Measurements from ENCODE around the gene PEX26.

Gene PEX26

GRCh38 chr22:18077087-18077638 is 627 bp upstream of the PEX26 start:
- H3K4me3 ChIP-seq (ENCODE audit: low read depth in 1 of 2, low read length in 2 of 2): peak overlapping the region; percentile 56 to 69
- no peak for ATAC-seq (ENCODE audit: insufficient read depth, low read depth)
- peak overlapping the region; percentile 75 for H2AFZ ChIP-seq (ENCODE audit: low read depth, low read length)
- H3K27me3 ChIP-seq (ENCODE audit: insufficient read depth, low read length, poor library complexity): no peaks in the 10 kb centered on the region
- peaks cover 3% of the 10 kb centered on the region; the same call in 1 of the 2 replicates for H4K20me1 ChIP-seq (ENCODE audit: insufficient read depth, low read length)
- peaks cover 29% of the 10 kb centered on the region for H3K36me3 ChIP-seq (ENCODE audit: insufficient read depth, low read length)
- peak overlapping the region; percentile 74 for H3K9ac ChIP-seq (ENCODE audit: low read depth, low read length)
- H3K9me3 ChIP-seq (ENCODE audit: insufficient read depth, low read length, severe bottlenecking): no peaks in the 10 kb centered on the region
- no peak for TF ChIP-seq EZH2 (IDR thresholded peaks at IDR 0.05; ENCODE audit: borderline replicate concordance, low read depth, low read length, severe bottlenecking)
- no peak for TF ChIP-seq CTCF (IDR thresholded peaks at IDR 0.05; ENCODE audit: borderline replicate concordance, extremely low read depth, low read length, poor library complexity, severe bottlenecking)
- DNase-seq: no peak
- peak overlapping the region; percentile 81 for H3K4me2 ChIP-seq (ENCODE audit: insufficient read depth, low read length)
- peaks cover 52% of the 10 kb centered on the region for H3K79me2 ChIP-seq (ENCODE audit: insufficient read depth, low read length)
- H3K4me1 ChIP-seq (ENCODE audit: insufficient read depth, low read length): peaks cover 36% of the 10 kb centered on the region
- peak overlapping the region; percentile 82 for H3K27ac ChIP-seq (ENCODE audit: low read length)

GRCh38 chr22:18078329-18079041 is 695 bp downstream of the PEX26 start:
- Histone ChIP-seq H3K36me3 (ENCODE audit: insufficient read depth, low read length) (peaks cover 41% of the 10 kb centered on the region), H3K79me2 (ENCODE audit: insufficient read depth, low read length) (peaks cover 63% of the 10 kb centered on the region), H4K20me1 (ENCODE audit: insufficient read depth, low read length) (peaks cover 9% of the 10 kb centered on the region; the same call in 1 of the 2 replicates), H3K4me1 (ENCODE audit: insufficient read depth, low read length) (peaks cover 36% of the 10 kb centered on the region), H3K4me3 (ENCODE audit: low read depth in 1 of 2, low read length in 2 of 2) (peak overlapping the region; percentile 56 to 69), H3K9ac (ENCODE audit: low read depth, low read length) (peak overlapping the region; percentile 74), H3K27me3 (ENCODE audit: insufficient read depth, low read length, poor library complexity) (no peaks in the 10 kb centered on the region), H2AFZ (ENCODE audit: low read depth, low read length) (peak overlapping the region; percentile 87), H3K4me2 (ENCODE audit: insufficient read depth, low read length) (peak overlapping the region; percentile 68), H3K9me3 (ENCODE audit: insufficient read depth, low read length, severe bottlenecking) (no peaks in the 10 kb centered on the region), H3K27ac (ENCODE audit: low read length) (peak overlapping the region; percentile 86)
- DNase-seq (peak; percentile 48), ATAC-seq (ENCODE audit: insufficient read depth, low read depth) (peak; percentile 15; the same call in 2 of the 3 replicates)
- TF ChIP-seq CTCF (IDR thresholded peaks at IDR 0.05; ENCODE audit: borderline replicate concordance, extremely low read depth, low read length, poor library complexity, severe bottlenecking) (peak; percentile 27), EZH2 (IDR thresholded peaks at IDR 0.05; ENCODE audit: borderline replicate concordance, low read depth, low read length, severe bottlenecking) (no peak)

- peaks cover 51% of the 10 kb centered on the region for H3K36me3 ChIP-seq (ENCODE audit: insufficient read depth, low read length)
- no peak overlapping the region for H3K27ac ChIP-seq (ENCODE audit: low read length)
- H3K79me2 ChIP-seq (ENCODE audit: insufficient read depth, low read length): peaks cover 69% of the 10 kb centered on the region
- no peak overlapping the region for H2AFZ ChIP-seq (ENCODE audit: low read depth, low read length)
- H3K27me3 ChIP-seq (ENCODE audit: insufficient read depth, low read length, poor library complexity): no peaks in the 10 kb centered on the region
- no peaks in the 10 kb centered on the region for H3K9me3 ChIP-seq (ENCODE audit: insufficient read depth, low read length, severe bottlenecking)
- no peak for TF ChIP-seq EZH2 (IDR thresholded peaks at IDR 0.05; ENCODE audit: borderline replicate concordance, low read depth, low read length, severe bottlenecking)
- no peak for TF ChIP-seq CTCF (IDR thresholded peaks at IDR 0.05; ENCODE audit: borderline replicate concordance, extremely low read depth, low read length, poor library complexity, severe bottlenecking)
- H3K4me3 ChIP-seq (ENCODE audit: low read depth in 1 of 2, low read length in 2 of 2): peak overlapping the region in 1 of 2 experiments; percentile 69; a peak in 1 of 4 replicates
- no peak for ATAC-seq (ENCODE audit: insufficient read depth, low read depth)
- H3K4me2 ChIP-seq (ENCODE audit: insufficient read depth, low read length): peak overlapping the region; percentile 68
- 0 out of 2 replicates have a peak overlapping the region, but pooled peaks have one; percentile 74 for H3K9ac ChIP-seq (ENCODE audit: low read depth, low read length)
- no peak for DNase-seq
- peaks cover 36% of the 10 kb centered on the region for H3K4me1 ChIP-seq (ENCODE audit: insufficient read depth, low read length)
- H4K20me1 ChIP-seq (ENCODE audit: insufficient read depth, low read length): peaks cover 13% of the 10 kb centered on the region; the same call in 1 of the 2 replicates
Observed at GRCh38 chr22:18079706-18080233, 2.0 kb downstream of the PEX26 start.

Measured in DND-41 (cell line).